ENCODE results near the gene DPM2. TPM values are rescaled to one million over a fixed set of nuclear protein-coding genes. Genes with fewer than 3 reads are reported as not detected.

The DPM2 gene
- total RNA-seq, 6 experiments from 2014 or later, result 10.6 to 19.1 (median 13.9) TPM

GRCh38 chr9:127976498-127976897 lies 38.8 kb upstream of the DPM2 start:
- TF ChIP-seq, protein P1, sequence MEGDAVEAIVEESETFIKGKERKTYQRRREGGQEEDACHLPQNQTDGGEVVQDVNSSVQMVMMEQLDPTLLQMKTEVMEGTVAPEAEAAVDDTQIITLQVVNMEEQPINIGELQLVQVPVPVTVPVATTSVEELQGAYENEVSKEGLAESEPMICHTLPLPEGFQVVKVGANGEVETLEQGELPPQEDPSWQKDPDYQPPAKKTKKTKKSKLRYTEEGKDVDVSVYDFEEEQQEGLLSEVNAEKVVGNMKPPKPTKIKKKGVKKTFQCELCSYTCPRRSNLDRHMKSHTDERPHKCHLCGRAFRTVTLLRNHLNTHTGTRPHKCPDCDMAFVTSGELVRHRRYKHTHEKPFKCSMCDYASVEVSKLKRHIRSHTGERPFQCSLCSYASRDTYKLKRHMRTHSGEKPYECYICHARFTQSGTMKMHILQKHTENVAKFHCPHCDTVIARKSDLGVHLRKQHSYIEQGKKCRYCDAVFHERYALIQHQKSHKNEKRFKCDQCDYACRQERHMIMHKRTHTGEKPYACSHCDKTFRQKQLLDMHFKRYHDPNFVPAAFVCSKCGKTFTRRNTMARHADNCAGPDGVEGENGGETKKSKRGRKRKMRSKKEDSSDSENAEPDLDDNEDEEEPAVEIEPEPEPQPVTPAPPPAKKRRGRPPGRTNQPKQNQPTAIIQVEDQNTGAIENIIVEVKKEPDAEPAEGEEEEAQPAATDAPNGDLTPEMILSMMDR (IDR thresholded peaks at IDR 0.05), result no peak
- TF ChIP-seq POLR2A (IDR thresholded peaks at IDR 0.05), result no peak
- H3K4me1 ChIP-seq, result peaks cover 0 to 80% (median 34%) of the 10 kb centered on the region in 4 donors
- peak overlapping the region in 2 of 3 donors; percentile 7 to 100 for H3K4me3 ChIP-seq
- no CpG with 5 or more reads among the region's 6 CpGs for WGBS (ENCODE audit: insufficient coverage, low coverage, low lambda C conversion rate, missing lambda C conversion rate)
- no peak for ATAC-seq
- no peaks in the 10 kb centered on the region for H3K9me3 ChIP-seq
- H3K27ac ChIP-seq, result peak overlapping the region in 1 of 3 donors; percentile 13
- H3K27me3 ChIP-seq, result no peaks in the 10 kb centered on the region
- H3K36me3 ChIP-seq, result no peaks in the 10 kb centered on the region
- intact Hi-C loops (cut with DNase I), result no loop called here
- peak in 1 of 3 donors; percentile 61 for DNase-seq

DNA sequence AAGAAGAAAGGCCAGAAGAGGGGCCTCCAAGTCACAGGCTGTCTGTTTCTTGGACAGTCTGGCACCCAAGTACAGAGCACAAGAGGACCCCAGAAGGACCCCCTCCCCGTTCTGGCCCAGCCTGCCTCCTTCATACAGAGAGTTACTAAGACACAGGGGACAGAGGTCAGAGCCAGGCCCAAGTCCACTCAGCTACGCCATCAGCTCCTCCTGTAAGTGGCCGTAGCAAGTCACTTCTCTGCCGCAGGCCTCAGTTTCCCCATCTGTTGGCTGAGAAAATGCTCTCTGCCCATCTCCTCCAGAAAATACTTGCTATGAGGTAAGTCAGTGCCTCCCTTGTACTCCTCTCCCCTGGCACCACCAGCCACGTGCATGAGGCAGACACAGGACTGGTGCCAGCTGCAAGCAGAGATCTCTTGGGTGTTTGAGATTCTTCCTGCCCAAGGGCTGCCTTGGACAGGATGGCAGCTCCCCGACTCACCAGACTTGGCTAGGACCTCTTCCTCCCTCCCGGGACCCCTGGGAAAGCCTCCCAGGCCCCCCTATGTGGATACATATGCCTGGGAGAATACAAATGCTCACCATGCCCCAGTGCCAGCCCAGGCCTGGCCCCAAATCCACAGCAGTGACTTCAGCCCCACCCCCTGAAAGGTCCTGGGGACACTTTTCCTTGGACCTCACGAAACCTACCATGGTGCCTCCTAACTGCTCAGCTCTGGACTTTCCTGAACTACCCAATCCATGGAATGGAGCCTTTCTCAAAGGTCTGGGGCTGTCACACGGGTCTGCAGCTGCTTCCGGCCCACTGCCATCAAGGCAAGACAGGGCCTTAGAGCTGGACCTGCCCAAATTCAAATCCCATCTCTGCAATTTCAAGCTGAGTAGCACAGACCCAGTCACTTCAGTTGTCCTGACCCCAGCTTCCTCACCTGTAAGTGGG lies 38.0 kb upstream of the DPM2 start:
- H3K27me3 ChIP-seq, result no peaks in the 10 kb centered on the region
- H3K4me3 ChIP-seq, result peak overlapping the region in 1 of 3 donors; percentile 7
- ATAC-seq (no peak), DNase-seq (no peak)
- 80% methylated on average over 1 of the region's 10 CpGs for WGBS (ENCODE audit: insufficient coverage, low coverage, low lambda C conversion rate, missing lambda C conversion rate)
- no peaks in the 10 kb centered on the region for H3K36me3 ChIP-seq
- H3K27ac ChIP-seq, result peak overlapping the region in 1 of 3 donors; percentile 13
- H3K9me3 ChIP-seq, result no peaks in the 10 kb centered on the region
- H3K4me1 ChIP-seq, result peaks cover 0 to 79% (median 38%) of the 10 kb centered on the region in 4 donors
- no peak for TF ChIP-seq POLR2A (IDR thresholded peaks at IDR 0.05)
- intact Hi-C loops (cut with DNase I), result no loop called here

DNA sequence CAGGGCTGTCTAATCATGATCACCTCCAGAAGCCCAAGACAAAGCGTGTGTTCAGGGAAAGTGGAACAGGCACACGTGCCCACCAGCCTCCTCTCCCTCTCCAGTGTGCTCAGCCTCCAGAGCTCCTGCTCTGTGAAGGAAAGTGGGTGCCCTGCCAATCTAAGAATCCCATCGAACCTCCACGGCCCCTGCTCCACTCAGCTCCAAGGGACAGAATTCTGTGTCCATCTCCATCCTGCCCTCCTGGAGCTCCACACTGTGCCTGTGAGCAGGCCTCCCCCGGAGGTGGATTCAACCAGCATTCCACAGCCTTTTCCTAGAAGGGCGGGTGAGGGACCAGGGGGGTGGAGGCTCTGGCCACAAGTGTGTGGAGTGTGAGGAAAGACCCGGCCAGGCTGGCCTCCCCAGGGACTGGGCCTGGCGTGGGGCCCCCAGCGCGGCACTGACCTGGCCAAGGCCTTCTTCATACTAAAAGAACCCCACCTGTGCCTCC lies 37.2 kb upstream of the DPM2 start:
- no peak overlapping the region for H3K27ac ChIP-seq
- H3K4me3 ChIP-seq, result no peak overlapping the region
- peaks cover 0 to 83% (median 42%) of the 10 kb centered on the region in 4 donors for H3K4me1 ChIP-seq
- no peak for DNase-seq
- intact Hi-C loops (cut with DNase I), result no loop called here
- no peak for TF ChIP-seq POLR2A (IDR thresholded peaks at IDR 0.05)
- TF ChIP-seq, protein P1 (IDR thresholded peaks at IDR 0.05), result no peak
- WGBS (ENCODE audit: insufficient coverage, low coverage, low lambda C conversion rate, missing lambda C conversion rate), result 40% methylated on average over 2 of the region's 10 CpGs
- no peaks in the 10 kb centered on the region for H3K9me3 ChIP-seq
- H3K27me3 ChIP-seq, result no peaks in the 10 kb centered on the region
- H3K36me3 ChIP-seq, result no peaks in the 10 kb centered on the region
- ATAC-seq, result no peak

- H3K4me1 ChIP-seq, result peaks cover 0 to 88% (median 45%) of the 10 kb centered on the region in 4 donors
- no peaks in the 10 kb centered on the region for H3K36me3 ChIP-seq
- TF ChIP-seq, protein P1 (IDR thresholded peaks at IDR 0.05), result no peak
- no peak for TF ChIP-seq POLR2A (IDR thresholded peaks at IDR 0.05)
- no peaks in the 10 kb centered on the region for H3K9me3 ChIP-seq
- peak overlapping the region; percentile 13 to 63 (median 40) for H3K27ac ChIP-seq
- H3K4me3 ChIP-seq, result peak overlapping the region in 2 of 3 donors; percentile 24 to 25
- intact Hi-C loops (cut with DNase I), result no loop called here
- 27% methylated on average over 8 of the region's 12 CpGs for WGBS (ENCODE audit: insufficient coverage, low coverage, low lambda C conversion rate, missing lambda C conversion rate)
- peak in 3 of 4 donors; percentile 28 to 57 (median 53) for ATAC-seq
- peak in 2 of 3 donors; percentile 86 to 88 for DNase-seq
- no peaks in the 10 kb centered on the region for H3K27me3 ChIP-seq
These were observed 36.5 kb upstream of the DPM2 start for GRCh38 chr9:127974001-127974768.
